CD14-positive monocyte (primary cell): ENCODE data around the gene COL11A1. TPM values are rescaled to one million over a fixed set of nuclear protein-coding genes. Genes with fewer than 3 reads are reported as not detected.

Source experiments
- DNase-seq, 3 donors: peaks; one replicate each; pipeline ENCODE4 v3.0.0-alpha.2; 2011 to 2022
- H2AFZ ChIP-seq: 2 replicates; pipeline ENCODE4 v1.6.0; 2012; ENCODE audit warnings: mild to moderate bottlenecking, low read depth, low read length, inconsistent platforms; ENCODE audit not compliant: insufficient read depth, poor library complexity, severe bottlenecking
- H3K27ac ChIP-seq, 2 donors: 1 replicate in 1 of 2; 2 replicates in 1 of 2; pipeline ENCODE4 v1.5.1; 2012 to 2013; ENCODE audit warnings: low read length in 2 of 2, control low read depth in 1 of 2, inconsistent platforms in 1 of 2, low read depth in 1 of 2, mild to moderate bottlenecking in 1 of 2
- H3K27me3 ChIP-seq, 2 donors: one replicate each; pipeline versions ENCODE4 v1.6.0 to v1.6.1; 2011 to 2013; ENCODE audit warnings: low read length in 2 of 2; ENCODE audit not compliant: control insufficient read depth in 2 of 2, insufficient read depth in 2 of 2
- H3K36me3 ChIP-seq, 2 donors: replicated peaks in 1 of 2; 1 replicate in 1 of 2; 2 replicates in 1 of 2; pipeline versions ENCODE4 v1.5.1 to v1.6.1; 2012 to 2013; ENCODE audit warnings: low read length in 2 of 2, control low read depth in 1 of 2, inconsistent platforms in 1 of 2, mild to moderate bottlenecking in 1 of 2; ENCODE audit not compliant: insufficient read depth in 2 of 2, control insufficient read depth in 1 of 2
- H3K4me1 ChIP-seq, 2 donors: 1 replicate in 1 of 2; 2 replicates in 1 of 2; pipeline versions ENCODE4 v1.5.1 to v1.6.1; 2012 to 2013; ENCODE audit warnings: low read length in 2 of 2, control low read depth in 1 of 2, inconsistent platforms in 1 of 2, mild to moderate bottlenecking in 1 of 2, moderate library complexity in 1 of 2; ENCODE audit not compliant: insufficient read depth in 2 of 2, control insufficient read depth in 1 of 2
- H3K4me2 ChIP-seq: replicated peaks from 2 replicates; pipeline ENCODE3; 2012; ENCODE audit warnings: low read length, moderate library complexity, mild to moderate bottlenecking; ENCODE audit not compliant: poor library complexity, severe bottlenecking; ENCODE audit errors: extremely low read depth
- H3K4me3 ChIP-seq, 3 experiments: fragments of 200-600 bp in 1 of 3; sonication (generic) in 1 of 3; replicated peaks in 1 of 3; 1 replicate in 2 of 3; 2 replicates in 1 of 3; pipeline ENCODE4 v1.5.1; 2011 to 2013; ENCODE audit warnings: low read length in 3 of 3, mild to moderate bottlenecking in 3 of 3, control low read depth in 2 of 3, low read depth in 2 of 3, inconsistent platforms in 1 of 3, moderate library complexity in 1 of 3
- H3K79me2 ChIP-seq: 2 replicates; pipeline ENCODE4 v1.6.0; 2012; ENCODE audit warnings: mild to moderate bottlenecking, control low read depth, inconsistent platforms, low read length, moderate library complexity; ENCODE audit not compliant: insufficient read depth
- H3K9ac ChIP-seq: 2 replicates; pipeline ENCODE4 v1.6.0; 2017; ENCODE audit warnings: low read length, mild to moderate bottlenecking; ENCODE audit not compliant: insufficient read depth, poor library complexity, severe bottlenecking
- H3K9me3 ChIP-seq, 2 donors: replicated peaks in 1 of 2; 1 replicate in 1 of 2; 2 replicates in 1 of 2; pipeline versions ENCODE4 v1.5.1 to v1.6.1; 2012 to 2013; ENCODE audit warnings: low read length in 2 of 2, control low read depth in 1 of 2; ENCODE audit not compliant: control insufficient read depth in 1 of 2, insufficient read depth in 1 of 2
- H4K20me1 ChIP-seq: 2 replicates; pipeline ENCODE4 v1.6.0; 2012; ENCODE audit warnings: mild to moderate bottlenecking, low read length, control low read depth, moderate library complexity; ENCODE audit not compliant: insufficient read depth
- H3K27ac Mint-ChIP-seq, 7 donors: one replicate each; pipeline ENCODE4 v1.8.0; 2020; ENCODE audit warnings: mild to moderate bottlenecking in 7 of 7, mixed read lengths in 7 of 7, moderate library complexity in 6 of 7, inconsistent platforms in 2 of 7
- H3K27me3 Mint-ChIP-seq, 3 donors: one replicate each; pipeline ENCODE4 v1.8.0; 2021 to 2022; ENCODE audit warnings: low read depth in 3 of 3, mild to moderate bottlenecking in 3 of 3, mixed read lengths in 3 of 3, moderate library complexity in 3 of 3, inconsistent platforms in 1 of 3
- H3K36me3 Mint-ChIP-seq, 2 donors: one replicate each; pipeline ENCODE4 v1.8.0; 2020; ENCODE audit warnings: mixed read lengths in 2 of 2, inconsistent platforms in 1 of 2, mild to moderate bottlenecking in 1 of 2
- H3K4me1 Mint-ChIP-seq: one replicate; pipeline ENCODE4 v1.8.0; 2020; ENCODE audit warnings: mild to moderate bottlenecking, mixed read lengths
- H3K4me3 Mint-ChIP-seq, 2 donors: one replicate each; pipeline ENCODE4 v1.8.0; 2020; ENCODE audit warnings: mild to moderate bottlenecking in 2 of 2, mixed read lengths in 2 of 2, moderate library complexity in 1 of 2
- H3K9me3 Mint-ChIP-seq, 7 donors: one replicate each; pipeline ENCODE4 v1.8.0; 2020 to 2022; ENCODE audit warnings: mixed read lengths in 7 of 7, mild to moderate bottlenecking in 6 of 7, moderate library complexity in 6 of 7, inconsistent platforms in 2 of 7
- CTCF ChIP-seq: fragments of 200-600 bp; IDR thresholded peaks from one replicate; pipeline ENCODE4 v1.8.0; 2022; ENCODE audit warnings: antibody characterized with exemption, mild to moderate bottlenecking
- WGBS: methylation state at CpG from one replicate; pipeline ENCODE4 v1.1.5; 2013; ENCODE audit warnings: missing lambda C conversion rate; ENCODE audit not compliant: insufficient coverage; 5-methylcytosine and 5-hydroxymethylcytosine counted together
- intact Hi-C, 2 donors: fragments of 100-400 bp; cut with micrococcal nuclease; formaldehyde crosslinking; loops; one replicate each; pipeline versions ENCODE4 v1.15.0 to v1.15.1; 2023
- polyA plus RNA-seq, 3 donors: library from polyadenylated mRNA; depleted of rRNA in 1 of 3; unstranded in 2 of 3; stranded (reverse) in 1 of 3; fragments of 300-500 nt in 2 of 3; fragments of >200 nt in 1 of 3; fragmentation: Illumina TruSeq in 2 of 3; gene quantifications; 1 replicate in 2 of 3; 2 replicates in 1 of 3; pipeline ENCODE4 v1.2.3, GENCODE V29; 2012 to 2021

The COL11A1 gene
- polyA plus RNA-seq, 3 donors, result not detected

DNA sequence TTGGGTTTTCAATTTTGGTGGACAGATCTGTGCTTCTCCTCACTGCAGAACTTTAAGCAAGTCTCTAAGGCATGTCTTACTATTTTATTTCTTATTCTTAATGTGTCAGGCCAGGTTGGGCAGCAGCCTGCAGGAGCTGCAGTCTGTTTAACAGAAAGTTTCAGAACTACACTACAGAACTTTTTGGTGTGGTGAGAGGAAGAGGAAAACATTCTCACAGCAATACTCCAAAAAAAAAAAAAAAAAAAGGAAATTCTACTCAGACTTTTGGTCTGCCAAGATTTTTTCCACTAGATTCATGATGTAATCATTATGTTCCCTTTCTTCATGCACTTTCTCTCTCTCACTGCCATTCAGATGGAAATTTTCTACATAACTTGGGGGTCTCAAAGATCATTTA, 255.2 kb downstream of the COL11A1 start:
- no peaks in the 10 kb centered on the region for H4K20me1 ChIP-seq
- intact Hi-C loops, result no loop called here
- H3K4me2 ChIP-seq, result no peak overlapping the region
- H3K9me3 Mint-ChIP-seq, result peaks cover 4 to 18% (median 6%) of the 10 kb centered on the region in 7 donors
- no peak for DNase-seq
- H3K27ac ChIP-seq, result no peak overlapping the region
- no peak overlapping the region for H2AFZ ChIP-seq
- no peaks in the 10 kb centered on the region for H3K27me3 ChIP-seq
- H3K4me3 ChIP-seq, result no peak overlapping the region
- no peak overlapping the region for H3K9ac ChIP-seq
- H3K27me3 Mint-ChIP-seq, result no peaks in the 10 kb centered on the region
- H3K79me2 ChIP-seq, result no peaks in the 10 kb centered on the region
- H3K36me3 Mint-ChIP-seq, result no peaks in the 10 kb centered on the region
- no peaks in the 10 kb centered on the region for H3K4me1 Mint-ChIP-seq
- H3K4me1 ChIP-seq, result no peaks in the 10 kb centered on the region
- TF ChIP-seq CTCF, result no peak
- no peak overlapping the region for H3K27ac Mint-ChIP-seq
- no peak overlapping the region for H3K4me3 Mint-ChIP-seq
- H3K36me3 ChIP-seq, result no peaks in the 10 kb centered on the region
- peaks cover 17 to 20% of the 10 kb centered on the region in 2 donors for H3K9me3 ChIP-seq

- Histone ChIP-seq H3K4me3 (no peak overlapping the region), H3K9ac (no peak overlapping the region), H3K9me3 (peaks cover 17 to 20% of the 10 kb centered on the region in 2 donors), H3K36me3 (no peaks in the 10 kb centered on the region), H4K20me1 (no peaks in the 10 kb centered on the region), H3K4me2 (no peak overlapping the region), H2AFZ (no peak overlapping the region), H3K4me1 (no peaks in the 10 kb centered on the region), H3K27me3 (no peaks in the 10 kb centered on the region), H3K27ac (no peak overlapping the region), H3K79me2 (no peaks in the 10 kb centered on the region)
- no peak for DNase-seq
- intact Hi-C loops, result no loop called here
- TF ChIP-seq CTCF, result no peak
- Mint-ChIP-seq H3K27me3 (no peaks in the 10 kb centered on the region), H3K4me3 (no peak overlapping the region), H3K4me1 (no peaks in the 10 kb centered on the region), H3K9me3 (peaks cover 4 to 17% (median 8%) of the 10 kb centered on the region in 7 donors), H3K36me3 (no peaks in the 10 kb centered on the region), H3K27ac (no peak overlapping the region)
- 80% methylated on average over 2 of the region's 2 CpGs for WGBS
These were observed 255.7 kb downstream of the COL11A1 start for GRCh38 chr1:102852613-102853012.
